Fibroblast of mammary gland (primary cell): ENCODE data around the gene APOBEC3A.
"Not testable (repeated sequence)": the region's sequence is repeated elsewhere in the genome, so short reads cannot be mapped to it uniquely, and the experiment has no call there.

Source experiments
- DNase-seq: peaks from one replicate; pipeline ENCODE4 v3.0.0-alpha.2; 2010; ENCODE audit warnings: low read depth
- H3K4me3 ChIP-seq: 2 replicates; pipeline ENCODE4 v1.5.1; 2011; ENCODE audit warnings: low read depth, mild to moderate bottlenecking, low read length, moderate library complexity; ENCODE audit not compliant: control insufficient read depth
- CTCF ChIP-seq: conservative IDR thresholded peaks from 2 replicates; pipeline ENCODE4 v1.5.1; 2011; ENCODE audit warnings: low read depth, low read length, inconsistent platforms; ENCODE audit not compliant: control insufficient read depth, insufficient read depth

Gene APOBEC3A

GRCh38 chr22:38989466-38989865 lies 32.1 kb downstream of the APOBEC3A start:
- no peak overlapping the region for H3K4me3 ChIP-seq
- no peak for DNase-seq
- no peak for TF ChIP-seq CTCF

- H3K4me3 ChIP-seq, DNase-seq: not testable (repeated sequence)
These were observed 35.5 kb downstream of the APOBEC3A start for GRCh38 chr22:38992871-38993371.

- TF ChIP-seq CTCF = no peak
- DNase-seq = no peak
- H3K4me3 ChIP-seq = no peak overlapping the region
These were observed 38.7 kb downstream of the APOBEC3A start for GRCh38 chr22:38996105-38996504.

DNA sequence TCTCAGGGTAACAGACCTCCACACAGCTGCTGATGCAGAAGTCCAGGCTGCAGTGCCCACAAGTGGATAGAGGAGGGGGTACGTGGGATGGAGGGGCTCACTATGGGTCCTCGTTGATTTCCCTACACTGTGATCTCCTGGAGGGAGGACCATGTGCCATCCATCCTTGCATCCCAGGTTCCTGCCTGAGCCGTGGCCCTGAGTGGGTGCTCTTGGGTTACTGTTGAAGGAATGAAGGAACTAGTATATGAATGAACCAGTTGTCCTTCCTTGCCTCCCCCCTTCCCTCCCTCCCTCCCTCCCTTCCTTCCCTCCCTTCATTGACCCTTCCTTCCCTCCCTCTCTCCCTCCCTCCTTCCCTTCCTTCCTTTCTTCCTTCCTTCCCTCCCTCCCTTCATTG lies 40.1 kb downstream of the APOBEC3A start:
- no peak overlapping the region for H3K4me3 ChIP-seq
- no peak for DNase-seq
- no peak for TF ChIP-seq CTCF

DNA sequence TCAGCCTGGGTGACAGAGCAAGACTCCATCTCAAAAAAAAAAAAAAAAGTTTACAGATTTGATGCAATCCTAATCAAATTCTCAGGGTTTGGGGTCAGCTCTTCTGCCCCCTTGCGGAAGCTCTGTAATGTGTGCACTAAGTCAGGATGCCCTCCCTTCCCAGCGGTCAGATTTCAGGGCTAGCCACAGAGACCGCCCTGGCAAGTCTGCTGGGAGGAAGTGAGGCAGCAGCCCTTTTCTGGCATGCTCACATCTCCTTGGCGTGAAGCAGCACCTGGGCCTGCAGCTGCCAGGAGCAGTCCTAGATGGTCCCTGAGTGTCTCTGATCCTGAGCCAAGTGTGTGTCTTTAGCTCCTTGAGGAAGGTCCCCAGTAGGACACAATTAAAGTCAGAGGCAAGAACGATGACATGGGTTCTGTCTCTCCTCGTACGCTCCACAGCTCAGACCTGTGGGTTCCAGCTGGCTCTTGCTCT lies 45.8 kb downstream of the APOBEC3A start:
- TF ChIP-seq CTCF = peak; percentile 81
- DNase-seq = peak; percentile 87
- H3K4me3 ChIP-seq = no peak overlapping the region

DNA sequence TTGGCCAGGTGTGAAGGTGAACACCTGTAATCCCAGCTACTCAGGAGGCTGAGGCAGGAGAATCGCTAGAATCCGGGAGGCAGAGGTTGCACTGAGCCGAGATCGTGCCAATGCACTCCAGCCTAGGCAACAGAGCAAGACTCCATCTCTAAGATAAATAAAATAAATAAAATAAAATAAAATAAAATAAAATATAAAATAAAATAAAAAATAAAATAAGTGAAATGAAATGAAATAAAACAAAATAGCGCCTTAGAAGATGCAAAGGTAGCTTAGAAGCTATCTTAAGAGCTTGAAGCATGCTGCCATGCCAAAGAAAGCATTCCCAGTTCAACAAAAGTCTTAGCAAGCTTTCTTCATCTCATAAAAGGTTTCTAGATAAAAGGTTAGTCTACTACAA lies 49.8 kb downstream of the APOBEC3A start:
- no peak overlapping the region for H3K4me3 ChIP-seq
- DNase-seq = no peak
- TF ChIP-seq CTCF = no peak

DNA sequence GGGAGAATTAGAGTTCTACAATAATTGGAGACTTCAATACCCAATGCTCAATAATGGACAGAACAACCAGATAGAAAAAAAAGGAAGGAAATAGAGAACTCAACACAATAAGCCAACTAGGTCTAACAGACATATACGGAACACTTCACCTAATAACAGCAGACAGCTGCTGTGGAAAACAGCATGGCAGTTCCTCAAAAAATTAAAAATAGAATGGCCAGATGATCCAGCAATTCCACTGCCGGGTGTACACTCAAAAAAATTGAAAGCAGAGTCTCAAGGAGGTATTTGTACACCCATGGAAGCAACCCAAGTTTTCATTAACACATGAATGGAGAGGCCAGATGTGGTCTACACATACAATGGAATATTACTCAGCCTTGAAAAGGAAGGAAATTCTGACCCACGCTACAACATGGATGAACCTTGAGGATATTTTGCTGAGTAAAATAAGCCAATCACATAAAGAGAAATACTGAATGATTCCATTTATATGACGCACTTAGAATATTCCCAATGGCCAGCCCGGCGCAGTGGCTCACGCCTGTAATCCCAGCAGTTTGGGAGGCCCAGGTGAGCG lies 51.0 kb downstream of the APOBEC3A start:
- DNase-seq, H3K4me3 ChIP-seq: not testable (repeated sequence)

GRCh38 chr22:39010946-39011345 lies 53.5 kb downstream of the APOBEC3A start:
- DNase-seq = no peak
- no peak for TF ChIP-seq CTCF
- no peak overlapping the region for H3K4me3 ChIP-seq
